ENCODE results near the gene CCDC15. TPM values are rescaled to one million over a fixed set of nuclear protein-coding genes. Genes with fewer than 3 reads are reported as not detected.

Gene CCDC15
- total RNA-seq, 1 experiment from 2014 or later = 8.6 TPM

- ATAC-seq = no peak
- H3K27me3 ChIP-seq (ENCODE audit: low read length) = no peaks in the 10 kb centered on the region
- no peaks in the 10 kb centered on the region for H3F3A ChIP-seq (ENCODE audit: low read length, unreplicated experiment)
- H3K9me3 ChIP-seq (ENCODE audit: low read length) = no peaks in the 10 kb centered on the region
- no peak overlapping the region for H2AFZ ChIP-seq (ENCODE audit: low read length)
- intact Hi-C loops (cut with micrococcal nuclease) = no loop called here
- no peak for DNase-seq
- H3K4me1 ChIP-seq (ENCODE audit: insufficient read depth, low read length) = peaks cover 22% of the 10 kb centered on the region
- H3K4me3 ChIP-seq (ENCODE audit: low read length) = no peak overlapping the region
- TF ChIP-seq EZH2 (IDR thresholded peaks at IDR 0.05; ENCODE audit: low read length, unreplicated experiment) = no peak
- BruUV-seq (replicated peaks) = no TSS peak
- no peaks in the 10 kb centered on the region for H4K20me1 ChIP-seq (ENCODE audit: low read length)
- H3K79me2 ChIP-seq (ENCODE audit: low read length) = no peaks in the 10 kb centered on the region
- H3K9ac ChIP-seq (ENCODE audit: low read length) = peak overlapping the region; percentile 70
- H3K4me2 ChIP-seq (ENCODE audit: low read length) = no peak overlapping the region
- ChIA-PET CTCF (no interaction called here), POLR2A (ENCODE audit: unreplicated experiment) (no interaction called here)
- peak overlapping the region; percentile 95 for H3K27ac ChIP-seq (ENCODE audit: low read length)
- H3K36me3 ChIP-seq (ENCODE audit: low read depth, low read length) = no peaks in the 10 kb centered on the region
- H3K9me2 ChIP-seq (replicated peaks; ENCODE audit: low read length) = no peaks in the 10 kb centered on the region
Observed at GRCh38 chr11:125084057-125084416, 130.0 kb downstream of the CCDC15 start.

- no peaks in the 10 kb centered on the region for H3K9me3 ChIP-seq (ENCODE audit: low read length)
- no peak overlapping the region for H3K9ac ChIP-seq (ENCODE audit: low read length)
- H4K20me1 ChIP-seq (ENCODE audit: low read length) = no peaks in the 10 kb centered on the region
- POLR2A ChIA-PET (ENCODE audit: unreplicated experiment) = no interaction called here
- no peak overlapping the region for H3K4me3 ChIP-seq (ENCODE audit: low read length)
- H3F3A ChIP-seq (ENCODE audit: low read length, unreplicated experiment) = no peaks in the 10 kb centered on the region
- no peak overlapping the region for H3K27ac ChIP-seq (ENCODE audit: low read length)
- no peak overlapping the region for H2AFZ ChIP-seq (ENCODE audit: low read length)
- no peaks in the 10 kb centered on the region for H3K79me2 ChIP-seq (ENCODE audit: low read length)
- H3K27me3 ChIP-seq (ENCODE audit: low read length) = no peaks in the 10 kb centered on the region
- TF ChIP-seq CTCF (conservative IDR thresholded peaks at IDR 0.05; ENCODE audit: low read depth, low read length) (no peak), EZH2 (IDR thresholded peaks at IDR 0.05; ENCODE audit: low read length, unreplicated experiment) (no peak), EZH2phosphoT487 (IDR thresholded peaks at IDR 0.05; ENCODE audit: borderline replicate concordance, low read length) (no peak)
- no peak overlapping the region for H3K4me2 ChIP-seq (ENCODE audit: low read length)
- intact Hi-C loops (cut with micrococcal nuclease) = no loop called here
- BruUV-seq (replicated peaks) = no TSS peak
- no peak for DNase-seq
- ATAC-seq = no peak
- no peaks in the 10 kb centered on the region for H3K9me2 ChIP-seq (replicated peaks; ENCODE audit: low read length)
- CTCF ChIA-PET = no interaction called here
- H3K4me1 ChIP-seq (ENCODE audit: insufficient read depth, low read length) = peaks cover 22% of the 10 kb centered on the region
- H3K36me3 ChIP-seq (ENCODE audit: low read depth, low read length) = no peaks in the 10 kb centered on the region
Observed at GRCh38 chr11:125084761-125085231, 130.8 kb downstream of the CCDC15 start.

- no TSS peak for BruUV-seq (replicated peaks)
- ChIA-PET POLR2A (ENCODE audit: unreplicated experiment) (no interaction called here), CTCF (no interaction called here)
- no peaks in the 10 kb centered on the region for H3K79me2 ChIP-seq (ENCODE audit: low read length)
- no peaks in the 10 kb centered on the region for H3F3A ChIP-seq (ENCODE audit: low read length, unreplicated experiment)
- no peak overlapping the region for H3K27ac ChIP-seq (ENCODE audit: low read length)
- H3K9me3 ChIP-seq (ENCODE audit: low read length) = no peaks in the 10 kb centered on the region
- no peaks in the 10 kb centered on the region for H3K9me2 ChIP-seq (replicated peaks; ENCODE audit: low read length)
- peaks cover 22% of the 10 kb centered on the region for H3K4me1 ChIP-seq (ENCODE audit: insufficient read depth, low read length)
- DNase-seq (no peak), ATAC-seq (no peak)
- H3K4me3 ChIP-seq (ENCODE audit: low read length) = no peak overlapping the region
- intact Hi-C loops (cut with micrococcal nuclease) = no loop called here
- H3K9ac ChIP-seq (ENCODE audit: low read length) = no peak overlapping the region
- H3K4me2 ChIP-seq (ENCODE audit: low read length) = no peak overlapping the region
- no peaks in the 10 kb centered on the region for H4K20me1 ChIP-seq (ENCODE audit: low read length)
- H3K27me3 ChIP-seq (ENCODE audit: low read length) = no peaks in the 10 kb centered on the region
- H2AFZ ChIP-seq (ENCODE audit: low read length) = no peak overlapping the region
- TF ChIP-seq EZH2phosphoT487 (IDR thresholded peaks at IDR 0.05; ENCODE audit: borderline replicate concordance, low read length) (no peak), EZH2 (IDR thresholded peaks at IDR 0.05; ENCODE audit: low read length, unreplicated experiment) (no peak), CTCF (conservative IDR thresholded peaks at IDR 0.05; ENCODE audit: low read depth, low read length) (no peak)
- no peaks in the 10 kb centered on the region for H3K36me3 ChIP-seq (ENCODE audit: low read depth, low read length)
Observed at GRCh38 chr11:125085301-125086081, 131.5 kb downstream of the CCDC15 start.

All from PC-3 (cell line).